ENCODE results near the gene DPY19L3. TPM values are rescaled to one million over a fixed set of nuclear protein-coding genes. Genes with fewer than 3 reads are reported as not detected.

DPY19L3 gene
- total RNA-seq, 1 experiment from 2014 or later: 27.8 TPM

DNA sequence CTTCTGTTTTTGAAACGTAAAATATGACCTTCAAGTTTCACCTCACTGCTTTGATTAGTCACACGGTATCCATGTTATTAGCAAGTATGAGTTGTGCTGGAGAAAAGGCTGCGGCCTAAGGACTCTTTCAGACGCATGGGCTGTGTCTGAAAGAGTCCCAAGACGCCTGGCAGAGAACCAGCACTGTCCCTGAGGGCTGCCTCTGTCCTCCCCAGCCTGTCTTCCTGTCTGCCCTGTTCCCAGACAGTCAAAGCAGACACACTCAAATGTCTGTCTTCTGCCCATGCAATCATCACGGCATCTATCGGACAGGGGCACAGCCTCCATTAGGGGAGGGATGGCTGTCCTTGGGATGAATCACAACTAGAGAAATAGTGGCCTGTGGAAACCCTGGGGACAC, 65.5 kb downstream of the DPY19L3 start:
- H3K9me3 ChIP-seq (ENCODE audit: control insufficient read depth, insufficient read depth, low read depth, low read length): no peaks in the 10 kb centered on the region
- H3K4me3 ChIP-seq (ENCODE audit: low read depth in 2 of 2, low read length in 2 of 2): no peak overlapping the region
- POLR2A ChIA-PET: no interaction called here
- no peaks in the 10 kb centered on the region for H3K4me1 ChIP-seq (ENCODE audit: control insufficient read depth, insufficient read depth, low read length)
- DNase-seq (ENCODE audit: low read depth, low spot score): no peak
- CTCF ChIA-PET: no interaction called here
- H3K27ac ChIP-seq (ENCODE audit: low read length): no peak overlapping the region
- ATAC-seq: no peak
- in situ Hi-C loops (cut with HindIII; ENCODE audit: low pct_unique_long_range_greater_than_20kb, low sequenced_read_pairs): no loop called here
- H3K36me3 ChIP-seq (ENCODE audit: control insufficient read depth, insufficient read depth, low read length): no peaks in the 10 kb centered on the region
- no peaks in the 10 kb centered on the region for H3K27me3 ChIP-seq (ENCODE audit: control insufficient read depth, insufficient read depth, low read length)
- intact Hi-C loops (cut with micrococcal nuclease; ENCODE audit: unreplicated experiment): no loop called here
- TF ChIP-seq, protein P1, sequence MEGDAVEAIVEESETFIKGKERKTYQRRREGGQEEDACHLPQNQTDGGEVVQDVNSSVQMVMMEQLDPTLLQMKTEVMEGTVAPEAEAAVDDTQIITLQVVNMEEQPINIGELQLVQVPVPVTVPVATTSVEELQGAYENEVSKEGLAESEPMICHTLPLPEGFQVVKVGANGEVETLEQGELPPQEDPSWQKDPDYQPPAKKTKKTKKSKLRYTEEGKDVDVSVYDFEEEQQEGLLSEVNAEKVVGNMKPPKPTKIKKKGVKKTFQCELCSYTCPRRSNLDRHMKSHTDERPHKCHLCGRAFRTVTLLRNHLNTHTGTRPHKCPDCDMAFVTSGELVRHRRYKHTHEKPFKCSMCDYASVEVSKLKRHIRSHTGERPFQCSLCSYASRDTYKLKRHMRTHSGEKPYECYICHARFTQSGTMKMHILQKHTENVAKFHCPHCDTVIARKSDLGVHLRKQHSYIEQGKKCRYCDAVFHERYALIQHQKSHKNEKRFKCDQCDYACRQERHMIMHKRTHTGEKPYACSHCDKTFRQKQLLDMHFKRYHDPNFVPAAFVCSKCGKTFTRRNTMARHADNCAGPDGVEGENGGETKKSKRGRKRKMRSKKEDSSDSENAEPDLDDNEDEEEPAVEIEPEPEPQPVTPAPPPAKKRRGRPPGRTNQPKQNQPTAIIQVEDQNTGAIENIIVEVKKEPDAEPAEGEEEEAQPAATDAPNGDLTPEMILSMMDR (IDR thresholded peaks at IDR 0.05): no peak
- no TSS peak for BruUV-seq (replicated peaks)

DNA sequence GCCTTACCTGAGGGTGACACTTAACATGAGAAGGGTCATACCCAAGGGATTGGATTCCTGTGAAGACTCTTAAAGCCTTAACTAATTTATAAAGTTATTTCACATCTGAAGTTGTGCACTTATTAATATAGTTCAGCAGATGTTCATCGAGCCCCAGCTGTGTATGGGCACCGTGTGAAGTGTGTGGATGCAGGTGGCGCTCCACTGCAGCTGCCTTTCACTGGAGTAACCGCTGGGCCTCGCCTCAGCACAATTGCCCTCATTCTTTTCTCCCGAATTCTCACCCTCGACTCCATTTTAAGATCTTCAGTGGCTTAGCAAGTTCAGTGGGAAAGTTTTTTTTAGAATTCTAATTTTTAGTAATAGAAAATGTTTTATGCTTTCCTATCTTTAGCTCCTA, 66.2 kb downstream of the DPY19L3 start:
- CTCF ChIA-PET: no interaction called here
- intact Hi-C loops (cut with micrococcal nuclease; ENCODE audit: unreplicated experiment) (no loop called here), in situ Hi-C loops (cut with HindIII; ENCODE audit: low pct_unique_long_range_greater_than_20kb, low sequenced_read_pairs) (no loop called here)
- no peaks in the 10 kb centered on the region for H3K36me3 ChIP-seq (ENCODE audit: control insufficient read depth, insufficient read depth, low read length)
- H3K4me3 ChIP-seq (ENCODE audit: low read depth in 2 of 2, low read length in 2 of 2): no peak overlapping the region
- DNase-seq (ENCODE audit: low read depth, low spot score) (no peak), ATAC-seq (no peak)
- no peaks in the 10 kb centered on the region for H3K4me1 ChIP-seq (ENCODE audit: control insufficient read depth, insufficient read depth, low read length)
- TF ChIP-seq SIN3A (IDR thresholded peaks at IDR 0.05; ENCODE audit: borderline replicate concordance, insufficient read depth, low read depth, low read length) (no peak), TCF7L2 (IDR thresholded peaks at IDR 0.05; ENCODE audit: low read depth, low read length) (no peak), POLR2AphosphoS5 (IDR thresholded peaks at IDR 0.05; ENCODE audit: low read depth, low read length) (no peak)
- TF ChIP-seq, protein P1 (IDR thresholded peaks at IDR 0.05): no peak
- TF ChIP-seq, protein P2, sequence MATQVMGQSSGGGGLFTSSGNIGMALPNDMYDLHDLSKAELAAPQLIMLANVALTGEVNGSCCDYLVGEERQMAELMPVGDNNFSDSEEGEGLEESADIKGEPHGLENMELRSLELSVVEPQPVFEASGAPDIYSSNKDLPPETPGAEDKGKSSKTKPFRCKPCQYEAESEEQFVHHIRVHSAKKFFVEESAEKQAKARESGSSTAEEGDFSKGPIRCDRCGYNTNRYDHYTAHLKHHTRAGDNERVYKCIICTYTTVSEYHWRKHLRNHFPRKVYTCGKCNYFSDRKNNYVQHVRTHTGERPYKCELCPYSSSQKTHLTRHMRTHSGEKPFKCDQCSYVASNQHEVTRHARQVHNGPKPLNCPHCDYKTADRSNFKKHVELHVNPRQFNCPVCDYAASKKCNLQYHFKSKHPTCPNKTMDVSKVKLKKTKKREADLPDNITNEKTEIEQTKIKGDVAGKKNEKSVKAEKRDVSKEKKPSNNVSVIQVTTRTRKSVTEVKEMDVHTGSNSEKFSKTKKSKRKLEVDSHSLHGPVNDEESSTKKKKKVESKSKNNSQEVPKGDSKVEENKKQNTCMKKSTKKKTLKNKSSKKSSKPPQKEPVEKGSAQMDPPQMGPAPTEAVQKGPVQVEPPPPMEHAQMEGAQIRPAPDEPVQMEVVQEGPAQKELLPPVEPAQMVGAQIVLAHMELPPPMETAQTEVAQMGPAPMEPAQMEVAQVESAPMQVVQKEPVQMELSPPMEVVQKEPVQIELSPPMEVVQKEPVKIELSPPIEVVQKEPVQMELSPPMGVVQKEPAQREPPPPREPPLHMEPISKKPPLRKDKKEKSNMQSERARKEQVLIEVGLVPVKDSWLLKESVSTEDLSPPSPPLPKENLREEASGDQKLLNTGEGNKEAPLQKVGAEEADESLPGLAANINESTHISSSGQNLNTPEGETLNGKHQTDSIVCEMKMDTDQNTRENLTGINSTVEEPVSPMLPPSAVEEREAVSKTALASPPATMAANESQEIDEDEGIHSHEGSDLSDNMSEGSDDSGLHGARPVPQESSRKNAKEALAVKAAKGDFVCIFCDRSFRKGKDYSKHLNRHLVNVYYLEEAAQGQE (IDR thresholded peaks at IDR 0.05; ENCODE audit: insufficient read depth in 1 of 2, low read depth in 2 of 2, low read length in 1 of 2): no peak
- no TSS peak for BruUV-seq (replicated peaks)
- POLR2A ChIA-PET: no interaction called here
- no peaks in the 10 kb centered on the region for H3K9me3 ChIP-seq (ENCODE audit: control insufficient read depth, insufficient read depth, low read depth, low read length)
- H3K27me3 ChIP-seq (ENCODE audit: control insufficient read depth, insufficient read depth, low read length): no peaks in the 10 kb centered on the region
- H3K27ac ChIP-seq (ENCODE audit: low read length): no peak overlapping the region
